GM10266 (cell line): ENCODE measurements around the gene EPHA3.

Experiments used
- DNase-seq: peaks from one replicate; pipeline ENCODE4 v3.0.0; 2012; ENCODE audit errors: extremely low spot score
- CTCF ChIP-seq: IDR thresholded peaks from 2 replicates; pipeline ENCODE4 v1.5.1; 2012; ENCODE audit warnings: mild to moderate bottlenecking, low read depth; ENCODE audit not compliant: control insufficient read depth, insufficient read depth; ENCODE audit errors: missing control alignments

Gene EPHA3

GRCh38 chr3:89278302-89279025 lies 171.0 kb downstream of the EPHA3 start:
- no peak for DNase-seq
- TF ChIP-seq CTCF = no peak

GRCh38 chr3:89280301-89280700 lies 172.9 kb downstream of the EPHA3 start:
- no peak for TF ChIP-seq CTCF

GRCh38 chr3:89280822-89281365 lies 173.5 kb downstream of the EPHA3 start:
- no peak for TF ChIP-seq CTCF
- no peak for DNase-seq

More at GRCh38 chr3:89280301-89280700, 172.9 kb downstream of the EPHA3 start:
- DNase-seq = no peak

GRCh38 chr3:89287902-89288508 lies 180.6 kb downstream of the EPHA3 start:
- TF ChIP-seq CTCF = no peak
- no peak for DNase-seq

GRCh38 chr3:89289574-89290190 lies 182.3 kb downstream of the EPHA3 start:
- no peak for TF ChIP-seq CTCF
- DNase-seq = no peak

- no peak for TF ChIP-seq CTCF
- DNase-seq = no peak
Observed at GRCh38 chr3:89297199-89297598, 189.8 kb downstream of the EPHA3 start.
